HepG2 (cell line): Measurements from ENCODE around the gene TMEM120A. TPM values are rescaled to one million over a fixed set of nuclear protein-coding genes. Genes with fewer than 3 reads are reported as not detected.

Experiments used
- ATAC-seq: fragments of 200-7000 bp; cut with Tn5 transposase; 3 replicates; pipeline ENCODE4 v1.9.1; 2020; ENCODE audit warnings: mild to moderate bottlenecking, moderate library complexity
- BruUV-seq: library from RNA; stranded (reverse); fragments of 400-500 nt; replicated peaks from 2 replicates; lab custom pipeline; 2021; lab: Mats Ljungman, UMichigan
- CTCF ChIA-PET: fragments of 300-600 bp; formaldehyde crosslinking; extraction: SDS; loops from one replicate; lab custom pipeline; 2021; ENCODE audit warnings: low total read pairs, inconsistent platforms, low intra/inter-chr PET ratio; lab: Yijun Ruan, JAX
- POLR2A ChIA-PET: fragments of 350-600 bp; sonication (Branson Sonifier 250); formaldehyde crosslinking; loops from one replicate; lab custom pipeline; 2020; ENCODE audit warnings: antibody characterized with exemption, inconsistent platforms; lab: Yijun Ruan, JAX
- DNase-seq: peaks from one replicate; pipeline ENCODE4 v3.0.0-alpha.2; 2015; ENCODE audit warnings: low spot score
- FAIRE-seq: peaks from 3 replicates; lab custom pipeline; 2011; peaks lifted over from hg19 to GRCh38; lab: Jason Lieb, UNC
- H2AFZ ChIP-seq: one replicate; pipeline ENCODE4 v1.6.1; 2011; ENCODE audit warnings: low read length, inconsistent platforms
- H3K27ac ChIP-seq: fragments of 300-600 bp; 3 replicates; pipeline ENCODE4 v1.8.0; 2011; ENCODE audit warnings: mixed run types, mild to moderate bottlenecking, mixed read lengths, low read length, inconsistent platforms; ENCODE audit not compliant: insufficient read depth; ENCODE audit errors: extremely low read length
- H3K27me3 ChIP-seq, 2 experiments: fragments of 200-600 bp in 1 of 2; 2 replicates in 1 of 2; 3 replicates in 1 of 2; pipeline versions ENCODE4 v1.6.0 to v1.8.0; 2011; ENCODE audit warnings: low read length in 2 of 2, mild to moderate bottlenecking in 2 of 2, moderate library complexity in 2 of 2, inconsistent platforms in 1 of 2; ENCODE audit not compliant: insufficient read depth in 2 of 2, control insufficient read depth in 1 of 2
- H3K36me3 ChIP-seq, 2 experiments: fragments of 200-600 bp in 1 of 2; replicated peaks in 1 of 2; 2 replicates in 1 of 2; 3 replicates in 1 of 2; pipeline versions ENCODE4 v1.5.1 to v1.8.0; 2011; ENCODE audit warnings: low read length in 2 of 2, inconsistent platforms in 1 of 2; ENCODE audit not compliant: insufficient read depth in 2 of 2, control insufficient read depth in 1 of 2
- H3K4me1 ChIP-seq: 2 replicates; pipeline ENCODE4 v1.5.1; 2012; ENCODE audit warnings: low read length, inconsistent platforms; ENCODE audit not compliant: insufficient read depth
- H3K4me2 ChIP-seq: 2 replicates; pipeline ENCODE4 v1.6.0; 2011; ENCODE audit warnings: low read depth, low read length, inconsistent platforms
- H3K4me3 ChIP-seq, 3 experiments: fragments of 200-600 bp in 1 of 3; sonication (generic), shearing (Covaris generic) in 1 of 3; replicated peaks in 1 of 3; 2 replicates each; pipeline ENCODE4 v1.5.1; 2011 to 2016; ENCODE audit warnings: low read length in 3 of 3, inconsistent platforms in 2 of 3, low read depth in 2 of 3, mild to moderate bottlenecking in 2 of 3, control low read depth in 1 of 3, mixed read lengths in 1 of 3; ENCODE audit not compliant: insufficient read depth in 1 of 3
- H3K79me2 ChIP-seq: one replicate; pipeline ENCODE4 v1.6.1; 2011; ENCODE audit warnings: low read length, inconsistent platforms; ENCODE audit not compliant: insufficient read depth
- H3K9ac ChIP-seq: 2 replicates; pipeline ENCODE4 v1.6.0; 2011; ENCODE audit warnings: mild to moderate bottlenecking, low read depth, low read length, inconsistent platforms; ENCODE audit not compliant: insufficient read depth
- H3K9me3 ChIP-seq: 2 replicates; pipeline ENCODE4 v1.5.1; 2012; ENCODE audit warnings: mild to moderate bottlenecking, low read length
- H4K20me1 ChIP-seq: 2 replicates; pipeline ENCODE4 v1.6.0; 2011; ENCODE audit warnings: inconsistent platforms, mild to moderate bottlenecking, low read length, moderate library complexity; ENCODE audit not compliant: insufficient read depth
- FOXK2 ChIP-seq: fragments of 450-650 bp; IDR thresholded peaks from 2 replicates; pipeline ENCODE4 v1.6.1; 2016
- GPN1 ChIP-seq: sonication (generic); formaldehyde crosslinking; IDR thresholded peaks from 2 replicates; pipeline ENCODE4 v1.5.1; 2020; ENCODE audit warnings: missing genetic modification reagents, borderline replicate concordance
- HBP1 ChIP-seq: IDR thresholded peaks from 2 replicates; pipeline ENCODE4 v1.6.1; 2016; ENCODE audit warnings: low read depth, control low read depth
- HES4 ChIP-seq: sonication (generic); formaldehyde crosslinking; IDR thresholded peaks from 2 replicates; pipeline ENCODE4 v1.9.0; 2021; ENCODE audit warnings: mild to moderate bottlenecking, missing genetic modification reagents, borderline replicate concordance
- MED1 ChIP-seq: sonication (generic); formaldehyde crosslinking; IDR thresholded peaks from 2 replicates; pipeline ENCODE4 v1.4.0; 2020; ENCODE audit warnings: missing genetic modification reagents
- MTA1 ChIP-seq: sonication (generic); formaldehyde crosslinking; IDR thresholded peaks from 2 replicates; pipeline ENCODE4 v1.4.0; 2020; ENCODE audit warnings: missing genetic modification reagents, mild to moderate bottlenecking, borderline replicate concordance
- PAWR ChIP-seq: sonication (generic); formaldehyde crosslinking; IDR thresholded peaks from 2 replicates; pipeline ENCODE4 v1.4.0; 2020; ENCODE audit warnings: missing genetic modification reagents, mild to moderate bottlenecking, borderline replicate concordance
- SIN3A ChIP-seq: IDR thresholded peaks from 2 replicates; pipeline ENCODE4 v1.6.1; 2011; ENCODE audit warnings: low read depth, mild to moderate bottlenecking, control low read depth, low read length, borderline replicate concordance
- SP140L ChIP-seq: sonication (generic); formaldehyde crosslinking; IDR thresholded peaks from 2 replicates; pipeline ENCODE4 v1.4.0; 2020; ENCODE audit warnings: missing genetic modification reagents, borderline replicate concordance
- SRY ChIP-seq: sonication (generic); formaldehyde crosslinking; IDR thresholded peaks from 2 replicates; pipeline ENCODE4 v1.8.0; 2022; ENCODE audit warnings: mild to moderate bottlenecking, missing genetic modification reagents
- ZIK1 ChIP-seq: sonication (generic); formaldehyde crosslinking; IDR thresholded peaks from 2 replicates; pipeline ENCODE4 v1.5.0; 2020; ENCODE audit warnings: mild to moderate bottlenecking, low read depth, missing genetic modification reagents, borderline replicate concordance
- ZNF24 ChIP-seq: fragments of 450-650 bp; IDR thresholded peaks from 2 replicates; pipeline ENCODE4 v1.6.1; 2017; ENCODE audit warnings: antibody characterized with exemption, mild to moderate bottlenecking
- ZNF382 ChIP-seq: sonication (generic); formaldehyde crosslinking; IDR thresholded peaks from 2 replicates; pipeline ENCODE4 v1.5.0; 2020; ENCODE audit warnings: missing genetic modification reagents, mild to moderate bottlenecking, borderline replicate concordance
- ZNF703 ChIP-seq: sonication (generic); formaldehyde crosslinking; IDR thresholded peaks from 2 replicates; pipeline ENCODE4 v1.5.1; 2020; ENCODE audit warnings: missing genetic modification reagents, mild to moderate bottlenecking, moderate library complexity, borderline replicate concordance
- WGBS: methylation state at CpG from one replicate; pipeline ENCODE4 v1.1.6; 2017; ENCODE audit warnings: low lambda C conversion rate; 5-methylcytosine and 5-hydroxymethylcytosine counted together
- in situ Hi-C: cut with HindIII; loops from 2 replicates; pipeline ENCODE4 v1.10.0; 2017; ENCODE audit warnings: low pct_unique_long_range_greater_than_20kb; ENCODE audit not compliant: extremely low pct_ligation_motif_present
- intact Hi-C: fragments of 100-400 bp; cut with micrococcal nuclease; formaldehyde crosslinking; loops from one replicate; pipeline ENCODE4 v1.10.0; 2022; ENCODE audit not compliant: unreplicated experiment
- polyA plus RNA-seq, 8 experiments: library from polyadenylated mRNA; depleted of rRNA in 3 of 8; stranded (reverse) in 7 of 8; unstranded in 1 of 8; fragments of >200 nt; fragmentation: Illumina TruSeq in 4 of 8; extraction: Trizol in 4 of 8; gene quantifications; 2 replicates each; pipeline versions ENCODE4 v1.2.1 to v1.2.3, GENCODE V29; 2011 to 2016; ENCODE audit warnings: low read depth in 4 of 8, missing spikeins in 1 of 8, mixed read lengths in 1 of 8; ENCODE audit not compliant: insufficient read depth in 1 of 8
- total RNA-seq, 5 experiments: library from RNA; depleted of rRNA; stranded (reverse); fragments of >200 nt; fragmentation: Illumina TruSeq; extraction: Trizol; gene quantifications; 2 replicates each; pipeline ENCODE4 v1.2.3, GENCODE V29; 2016; ENCODE audit warnings: low read depth in 1 of 5
- TF ChIP-seq, protein P1 (sequence below): sonication (generic); formaldehyde crosslinking; conservative IDR thresholded peaks from 2 replicates; pipeline ENCODE4 v1.8.0; 2022; ENCODE audit warnings: low read depth, missing genetic modification reagents
- TF ChIP-seq, protein P2 (sequence below): sonication (generic); IDR thresholded peaks from 2 replicates; pipeline ENCODE4 v1.6.1; 2016; ENCODE audit warnings: low read depth, borderline replicate concordance
- TF ChIP-seq, protein P3 (sequence below): fragments of 450-650 bp; IDR thresholded peaks from 2 replicates; pipeline ENCODE4 v1.6.1; 2016

The TMEM120A gene
- total and polyA plus RNA-seq, 2 of the 13 experiments (the other 11 are each of a cell fraction or from before 2014, with no cell fraction given) = 40.3 to 102 TPM

- TF ChIP-seq, protein P1, sequence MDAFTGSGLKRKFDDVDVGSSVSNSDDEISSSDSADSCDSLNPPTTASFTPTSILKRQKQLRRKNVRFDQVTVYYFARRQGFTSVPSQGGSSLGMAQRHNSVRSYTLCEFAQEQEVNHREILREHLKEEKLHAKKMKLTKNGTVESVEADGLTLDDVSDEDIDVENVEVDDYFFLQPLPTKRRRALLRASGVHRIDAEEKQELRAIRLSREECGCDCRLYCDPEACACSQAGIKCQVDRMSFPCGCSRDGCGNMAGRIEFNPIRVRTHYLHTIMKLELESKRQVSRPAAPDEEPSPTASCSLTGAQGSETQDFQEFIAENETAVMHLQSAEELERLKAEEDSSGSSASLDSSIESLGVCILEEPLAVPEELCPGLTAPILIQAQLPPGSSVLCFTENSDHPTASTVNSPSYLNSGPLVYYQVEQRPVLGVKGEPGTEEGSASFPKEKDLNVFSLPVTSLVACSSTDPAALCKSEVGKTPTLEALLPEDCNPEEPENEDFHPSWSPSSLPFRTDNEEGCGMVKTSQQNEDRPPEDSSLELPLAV = no peak
- TF ChIP-seq, protein P2, sequence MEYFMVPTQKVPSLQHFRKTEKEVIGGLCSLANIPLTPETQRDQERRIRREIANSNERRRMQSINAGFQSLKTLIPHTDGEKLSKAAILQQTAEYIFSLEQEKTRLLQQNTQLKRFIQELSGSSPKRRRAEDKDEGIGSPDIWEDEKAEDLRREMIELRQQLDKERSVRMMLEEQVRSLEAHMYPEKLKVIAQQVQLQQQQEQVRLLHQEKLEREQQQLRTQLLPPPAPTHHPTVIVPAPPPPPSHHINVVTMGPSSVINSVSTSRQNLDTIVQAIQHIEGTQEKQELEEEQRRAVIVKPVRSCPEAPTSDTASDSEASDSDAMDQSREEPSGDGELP = no peak
These were observed 39.0 kb downstream of the TMEM120A start (continued) for GRCh38 chr7:75955331-75955955.

- POLR2A ChIA-PET = interaction anchor here (1.4 kb wide), 1 partner anchor 40 kb away, joined by 3 read pairs; no protein-coding TSS in a partner anchor
- TF ChIP-seq SRY (no peak), PAWR (CRISPR knock-in tag) (no peak), ZNF382 (no peak), ZNF703 (CRISPR knock-in tag) (no peak), SP140L (no peak), HBP1 (CRISPR knock-in tag) (no peak), SIN3A (no peak), HES4 (no peak), MTA1 (CRISPR knock-in tag) (no peak), GPN1 (no peak), ZIK1 (CRISPR knock-in tag) (no peak), MED1 (CRISPR knock-in tag) (no peak), FOXK2 (no peak), ZNF24 (no peak)
- TF ChIP-seq, protein P3, sequence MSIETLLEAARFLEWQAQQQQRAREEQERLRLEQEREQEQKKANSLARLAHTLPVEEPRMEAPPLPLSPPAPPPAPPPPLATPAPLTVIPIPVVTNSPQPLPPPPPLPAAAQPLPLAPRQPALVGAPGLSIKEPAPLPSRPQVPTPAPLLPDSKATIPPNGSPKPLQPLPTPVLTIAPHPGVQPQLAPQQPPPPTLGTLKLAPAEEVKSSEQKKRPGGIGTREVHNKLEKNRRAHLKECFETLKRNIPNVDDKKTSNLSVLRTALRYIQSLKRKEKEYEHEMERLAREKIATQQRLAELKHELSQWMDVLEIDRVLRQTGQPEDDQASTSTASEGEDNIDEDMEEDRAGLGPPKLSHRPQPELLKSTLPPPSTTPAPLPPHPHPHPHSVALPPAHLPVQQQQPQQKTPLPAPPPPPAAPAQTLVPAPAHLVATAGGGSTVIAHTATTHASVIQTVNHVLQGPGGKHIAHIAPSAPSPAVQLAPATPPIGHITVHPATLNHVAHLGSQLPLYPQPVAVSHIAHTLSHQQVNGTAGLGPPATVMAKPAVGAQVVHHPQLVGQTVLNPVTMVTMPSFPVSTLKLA = no peak
These were observed 40.5 kb downstream of the TMEM120A start for GRCh38 chr7:75953931-75954330.

More at GRCh38 chr7:75953931-75954330, 40.5 kb downstream of the TMEM120A start:
- no peak overlapping the region for H3K4me2 ChIP-seq
- CTCF ChIA-PET = no interaction called here
- intact Hi-C loops (no loop called here), in situ Hi-C loops (no loop called here)
- H3K9ac ChIP-seq = no peak overlapping the region
- no peak overlapping the region for H3K4me3 ChIP-seq
- peaks cover 51% of the 10 kb centered on the region for H3K79me2 ChIP-seq
- peaks cover 71% of the 10 kb centered on the region for H3K4me1 ChIP-seq
- no peaks in the 10 kb centered on the region for H3K9me3 ChIP-seq
- FAIRE-seq (no peak), DNase-seq (no peak), ATAC-seq (no peak)
- no peak overlapping the region for H2AFZ ChIP-seq
- no TSS peak for BruUV-seq
- WGBS = 97% methylated on average over 11 of the region's 11 CpGs
- H3K36me3 ChIP-seq = peaks cover 19 to 54% of the 10 kb centered on the region in 2 experiments
- H4K20me1 ChIP-seq = peaks cover 66% of the 10 kb centered on the region
- H3K27me3 ChIP-seq = no peaks in the 10 kb centered on the region
- peak overlapping the region; percentile 10 for H3K27ac ChIP-seq
